Activated CD4-positive, alpha-beta T cell treated with anti-CD3 and anti-CD28 coated beads for 36 hours (primary cell): Measurements from ENCODE around the gene CELF2. TPM values are rescaled to one million over a fixed set of nuclear protein-coding genes. Genes with fewer than 3 reads are reported as not detected.

Source experiments
- ATAC-seq: fragments of 200-7000 bp; cut with Tn5 transposase; one replicate; pipeline ENCODE4 v1.10.0; 2021; ENCODE audit warnings: mild to moderate bottlenecking, moderate library complexity
- CTCF ChIA-PET: fragments of 350-600 bp; sonication (Branson Sonifier 250); formaldehyde crosslinking; loops from one replicate; lab custom pipeline; 2021; ENCODE audit warnings: antibody characterized with exemption; lab: Charles Lee
- POLR2A ChIA-PET: fragments of 350-600 bp; sonication (Branson Sonifier 250); formaldehyde crosslinking; loops from one replicate; lab custom pipeline; 2021; ENCODE audit warnings: antibody characterized with exemption, inconsistent platforms; lab: Charles Lee
- DNase-seq: peaks from one replicate; pipeline ENCODE4 v3.0.0-alpha.2; 2020
- H3K27ac Mint-ChIP-seq: one replicate; pipeline ENCODE4 v1.8.0; 2021; ENCODE audit warnings: mixed read lengths
- H3K27me3 Mint-ChIP-seq: one replicate; pipeline ENCODE4 v1.8.0; 2021; ENCODE audit warnings: mixed read lengths
- H3K36me3 Mint-ChIP-seq: one replicate; pipeline ENCODE4 v1.8.0; 2021; ENCODE audit warnings: low read depth, mixed read lengths
- H3K4me1 Mint-ChIP-seq: one replicate; pipeline ENCODE4 v1.8.0; 2021; ENCODE audit warnings: mixed read lengths
- H3K4me3 Mint-ChIP-seq: one replicate; pipeline ENCODE4 v1.8.0; 2021; ENCODE audit warnings: mild to moderate bottlenecking, moderate library complexity, mixed read lengths
- H3K9me3 Mint-ChIP-seq: one replicate; pipeline ENCODE4 v1.8.0; 2021; ENCODE audit warnings: low read depth, mixed read lengths
- intact Hi-C, 2 experiments: fragments of 100-400 bp; cut with DNase I in 1 of 2; cut with micrococcal nuclease in 1 of 2; formaldehyde crosslinking; loops; one replicate each; pipeline versions ENCODE4 v1.14.2 to v1.15.1; 2022 to 2024; cut with DNase I, micrococcal nuclease
- total RNA-seq, 2 experiments: library from RNA; stranded (reverse); gene quantifications; one replicate each; pipeline ENCODE4 v1.2.3, GENCODE V29; 2021

Gene CELF2
- total RNA-seq, 2 experiments from 2014 or later = 102 to 119 TPM

GRCh38 chr10:11004144-11005077 lies 13.3 kb upstream of the CELF2 start:
- Mint-ChIP-seq H3K27me3 (peaks cover 19% of the 10 kb centered on the region), H3K27ac (no peak overlapping the region), H3K4me3 (no peak overlapping the region), H3K4me1 (peaks cover 13% of the 10 kb centered on the region), H3K9me3 (no peaks in the 10 kb centered on the region), H3K36me3 (no peaks in the 10 kb centered on the region)
- intact Hi-C loops = no loop called here
- ATAC-seq (no peak), DNase-seq (no peak)
- CTCF ChIA-PET = interaction anchor here (0.6 kb wide), 1 partner anchor 159 kb away, joined by 4 read pairs; no protein-coding TSS in a partner anchor
- POLR2A ChIA-PET = interaction anchor here (0.5 kb wide), 1 partner anchor 40 kb away, joined by 3 read pairs; no protein-coding TSS in a partner anchor

DNA sequence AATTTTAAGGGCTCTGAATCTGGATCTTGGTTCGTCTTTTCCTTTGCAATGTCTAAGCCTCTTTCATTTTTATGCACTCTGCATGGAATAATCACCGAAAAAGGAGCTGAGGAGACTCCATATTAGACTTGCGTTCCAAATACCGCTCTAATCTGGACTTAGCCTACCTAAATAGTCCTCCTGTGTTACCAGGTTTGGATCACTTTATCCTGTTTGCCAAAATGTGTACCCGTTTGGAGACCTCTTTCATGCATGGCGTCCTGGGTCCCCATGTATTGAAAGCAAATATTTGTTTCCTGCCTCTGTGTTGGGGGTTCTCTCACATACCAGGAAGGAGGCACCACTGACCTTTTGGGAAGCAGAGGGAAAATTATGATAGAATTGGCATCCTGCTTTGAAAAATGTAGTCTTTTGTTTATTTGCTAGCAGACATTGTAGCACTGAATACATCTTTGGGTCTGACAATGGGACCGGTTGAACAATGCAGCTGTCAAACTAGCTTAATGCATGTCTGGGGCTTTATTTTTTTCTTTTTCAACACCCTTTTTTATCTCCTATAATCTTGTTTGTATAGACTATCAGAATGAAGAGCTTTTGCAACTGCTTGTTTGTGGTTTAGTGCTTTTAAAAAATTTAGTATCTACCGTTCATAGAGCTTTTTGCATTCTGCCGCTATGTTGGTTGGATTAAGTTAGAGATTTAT lies 11.8 kb upstream of the CELF2 start:
- ATAC-seq = no peak
- intact Hi-C loops = no loop called here
- no peaks in the 10 kb centered on the region for H3K36me3 Mint-ChIP-seq
- H3K27me3 Mint-ChIP-seq = peaks cover 27% of the 10 kb centered on the region
- no peaks in the 10 kb centered on the region for H3K9me3 Mint-ChIP-seq
- H3K4me3 Mint-ChIP-seq = no peak overlapping the region
- ChIA-PET CTCF (interaction anchor here (1.2 kb wide), 1 partner anchor 10 kb away, joined by 4 read pairs; no protein-coding TSS in a partner anchor), POLR2A (no interaction called here)
- no peak overlapping the region for H3K27ac Mint-ChIP-seq
- peaks cover 26% of the 10 kb centered on the region for H3K4me1 Mint-ChIP-seq
- no peak for DNase-seq

DNA sequence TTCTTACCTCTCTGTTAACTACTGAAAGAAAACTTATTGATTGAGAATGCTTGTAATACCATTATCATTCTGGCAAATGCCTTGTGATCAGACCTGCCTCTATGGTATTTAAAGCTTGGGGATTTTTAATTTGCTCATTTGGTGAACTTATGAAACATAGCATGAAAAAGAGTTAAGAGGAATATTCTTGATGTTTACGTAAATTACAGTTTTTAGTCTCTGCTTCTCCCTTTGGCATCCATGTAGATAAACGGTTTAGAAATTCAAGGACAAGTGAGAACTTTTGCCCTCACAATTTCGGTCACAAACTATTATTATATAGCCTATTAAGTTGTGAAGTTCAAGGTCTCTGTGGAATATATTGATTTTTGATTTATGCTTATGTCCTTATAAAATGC lies 11.2 kb upstream of the CELF2 start:
- ATAC-seq (no peak), DNase-seq (no peak)
- POLR2A ChIA-PET = no interaction called here
- CTCF ChIA-PET = interaction anchor here (0.6 to 1.2 kb wide), 2 partner anchors 10 to 1796 kb away, joined by 3 to 4 read pairs; no protein-coding TSS in a partner anchor
- H3K9me3 Mint-ChIP-seq = no peaks in the 10 kb centered on the region
- H3K27ac Mint-ChIP-seq = no peak overlapping the region
- peaks cover 31% of the 10 kb centered on the region for H3K27me3 Mint-ChIP-seq
- peaks cover 26% of the 10 kb centered on the region for H3K4me1 Mint-ChIP-seq
- H3K36me3 Mint-ChIP-seq = no peaks in the 10 kb centered on the region
- intact Hi-C loops = no loop called here
- no peak overlapping the region for H3K4me3 Mint-ChIP-seq

- H3K27me3 Mint-ChIP-seq = peaks cover 39% of the 10 kb centered on the region
- no peaks in the 10 kb centered on the region for H3K9me3 Mint-ChIP-seq
- ChIA-PET CTCF (interaction anchor here (0.6 to 0.7 kb wide), 2 partner anchors 9 to 723 kb away, joined by 3 read pairs; no protein-coding TSS in a partner anchor), POLR2A (no interaction called here)
- DNase-seq (no peak), ATAC-seq (no peak)
- peaks cover 32% of the 10 kb centered on the region for H3K4me1 Mint-ChIP-seq
- H3K4me3 Mint-ChIP-seq = no peak overlapping the region
- no peak overlapping the region for H3K27ac Mint-ChIP-seq
- intact Hi-C loops = loop anchor here (2.0 kb wide), 2 partner anchors 29 to 159 kb away; no protein-coding TSS in a partner anchor
- H3K36me3 Mint-ChIP-seq = no peaks in the 10 kb centered on the region
These were observed 10.1 kb upstream of the CELF2 start for GRCh38 chr10:11007476-11008020.

GRCh38 chr10:11009471-11010308 lies 8.0 kb upstream of the CELF2 start:
- peak; percentile 52 for DNase-seq
- no peaks in the 10 kb centered on the region for H3K9me3 Mint-ChIP-seq
- no peaks in the 10 kb centered on the region for H3K36me3 Mint-ChIP-seq
- peak; percentile 77 for ATAC-seq
- POLR2A ChIA-PET = interaction anchor here (0.6 kb wide), 1 partner anchor 14 kb away, joined by 3 read pairs; no protein-coding TSS in a partner anchor
- peaks cover 50% of the 10 kb centered on the region for H3K27me3 Mint-ChIP-seq
- intact Hi-C loops = loop anchor here (2.0 kb wide), 2 partner anchors 31 to 157 kb away; no protein-coding TSS in a partner anchor
- H3K4me1 Mint-ChIP-seq = peaks cover 38% of the 10 kb centered on the region
- no peak overlapping the region for H3K4me3 Mint-ChIP-seq
- H3K27ac Mint-ChIP-seq = peak overlapping the region; percentile 43
- CTCF ChIA-PET = no interaction called here

DNA sequence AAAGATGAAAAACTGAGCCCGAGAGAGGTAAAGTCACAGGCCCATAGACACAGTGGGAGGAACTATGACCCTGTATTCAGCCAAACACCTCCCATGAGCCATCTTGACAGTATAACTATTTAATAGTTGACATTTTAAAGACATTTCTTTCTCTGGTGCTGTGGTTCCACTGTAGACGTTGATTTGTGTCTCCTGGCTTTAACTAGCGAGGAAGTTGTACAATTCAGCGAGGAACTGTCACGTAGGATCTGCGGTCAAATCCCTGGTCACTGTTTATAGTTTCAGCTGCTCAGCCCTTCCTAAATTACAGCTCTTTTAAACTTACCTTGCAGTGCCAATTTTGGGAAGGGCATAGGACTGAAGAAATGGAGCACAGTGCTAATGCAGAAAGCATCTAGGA lies 7.1 kb upstream of the CELF2 start:
- intact Hi-C loops = no loop called here
- Mint-ChIP-seq H3K27me3 (peaks cover 52% of the 10 kb centered on the region), H3K4me1 (peaks cover 38% of the 10 kb centered on the region)

DNA sequence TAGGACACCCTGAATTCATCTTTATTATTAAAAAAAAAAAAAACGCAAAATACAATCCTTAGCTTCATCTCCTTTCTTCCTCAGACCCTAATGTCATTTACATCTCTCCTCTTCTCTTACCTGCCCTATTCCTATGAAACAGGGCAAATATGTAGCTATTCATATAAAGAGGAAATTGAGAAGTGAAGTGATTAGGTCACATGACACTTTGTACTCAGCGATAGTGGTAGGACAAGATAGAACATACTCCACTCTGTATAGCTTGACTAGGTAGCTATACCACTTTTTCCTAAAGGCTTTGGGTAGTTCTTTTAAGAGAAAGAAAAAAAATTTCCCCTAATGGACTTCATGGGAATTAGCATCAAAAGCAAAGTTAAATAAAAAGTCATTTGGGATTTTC lies 6.2 kb upstream of the CELF2 start:
- DNase-seq (no peak), ATAC-seq (no peak)
- H3K4me1 Mint-ChIP-seq = peaks cover 38% of the 10 kb centered on the region
- intact Hi-C loops = no loop called here
- H3K4me3 Mint-ChIP-seq = no peak overlapping the region
- H3K9me3 Mint-ChIP-seq = no peaks in the 10 kb centered on the region
- peaks cover 50% of the 10 kb centered on the region for H3K27me3 Mint-ChIP-seq
- ChIA-PET CTCF (interaction anchor here (0.5 to 0.7 kb wide), 2 partner anchors 34 to 163 kb away, joined by 3 read pairs; no protein-coding TSS in a partner anchor), POLR2A (no interaction called here)
- H3K36me3 Mint-ChIP-seq = no peaks in the 10 kb centered on the region
- no peak overlapping the region for H3K27ac Mint-ChIP-seq

More for the DNA sequence above, 7.1 kb upstream of the CELF2 start:
- CTCF ChIA-PET = no interaction called here
- H3K4me3 Mint-ChIP-seq = no peak overlapping the region
- POLR2A ChIA-PET = no interaction called here
- ATAC-seq = no peak
- H3K36me3 Mint-ChIP-seq = no peaks in the 10 kb centered on the region
- DNase-seq = no peak
- H3K27ac Mint-ChIP-seq = no peak overlapping the region
- H3K9me3 Mint-ChIP-seq = no peaks in the 10 kb centered on the region

GRCh38 chr10:11011984-11012383 lies 5.7 kb upstream of the CELF2 start:
- POLR2A ChIA-PET = no interaction called here

DNA sequence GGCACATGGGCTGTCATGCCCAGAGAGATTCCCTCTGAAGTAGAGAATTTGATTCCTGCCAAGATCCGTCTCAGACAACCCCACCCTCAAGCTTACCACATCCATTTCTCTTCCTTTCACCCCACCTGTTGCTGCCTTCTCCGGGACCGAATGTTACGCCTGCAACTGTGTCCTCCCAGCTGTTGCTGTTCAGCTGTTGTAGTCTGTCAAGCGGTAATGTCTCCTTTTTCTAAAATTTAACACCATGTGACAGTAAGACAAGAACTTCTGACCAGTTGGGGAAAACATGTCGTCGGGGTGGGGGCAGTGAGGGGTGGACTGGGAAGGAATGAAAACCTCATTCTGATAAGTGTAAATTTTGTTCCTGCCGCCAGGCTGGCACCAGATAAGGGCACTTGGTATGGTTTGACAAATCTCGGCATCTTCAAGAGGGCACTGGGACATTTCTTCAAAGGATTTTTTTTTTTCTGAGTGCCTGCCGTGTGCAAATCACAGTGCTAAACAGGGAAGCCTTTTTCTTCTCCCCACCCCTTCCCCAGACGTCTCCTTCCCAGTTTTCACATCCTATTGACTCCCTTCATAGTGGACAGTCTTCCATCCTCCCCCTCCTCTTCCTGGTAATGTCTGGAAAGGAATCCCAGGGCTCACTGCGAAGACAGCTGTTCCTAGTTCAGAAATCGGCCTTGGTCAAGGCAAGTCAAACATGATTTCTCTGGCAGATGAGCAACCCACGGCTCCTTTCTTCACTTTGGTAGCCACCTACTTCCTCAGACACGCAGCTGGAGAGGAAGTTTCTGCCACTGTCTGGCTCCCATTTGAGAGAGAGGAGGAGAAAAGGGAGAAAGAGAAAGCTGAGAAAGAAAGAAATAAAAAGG lies 5.0 kb upstream of the CELF2 start:
- no peak overlapping the region for H3K4me3 Mint-ChIP-seq
- POLR2A ChIA-PET = no interaction called here
- no peaks in the 10 kb centered on the region for H3K36me3 Mint-ChIP-seq
- H3K27ac Mint-ChIP-seq = no peak overlapping the region
- intact Hi-C loops = no loop called here
- peaks cover 43% of the 10 kb centered on the region for H3K4me1 Mint-ChIP-seq
- CTCF ChIA-PET = interaction anchor here (1.0 kb wide), 1 partner anchor 153 kb away, joined by 6 read pairs; no protein-coding TSS in a partner anchor
- H3K9me3 Mint-ChIP-seq = no peaks in the 10 kb centered on the region
- DNase-seq (no peak), ATAC-seq (no peak)
- H3K27me3 Mint-ChIP-seq = peaks cover 60% of the 10 kb centered on the region

More at GRCh38 chr10:11011984-11012383, 5.7 kb upstream of the CELF2 start:
- Mint-ChIP-seq H3K9me3 (no peaks in the 10 kb centered on the region), H3K36me3 (no peaks in the 10 kb centered on the region), H3K4me1 (peaks cover 39% of the 10 kb centered on the region), H3K4me3 (no peak overlapping the region), H3K27me3 (peaks cover 56% of the 10 kb centered on the region), H3K27ac (no peak overlapping the region)
- peak; percentile 25 for ATAC-seq
- CTCF ChIA-PET = interaction anchor here (0.7 to 1.0 kb wide), 2 partner anchors 33 to 154 kb away, joined by 3 to 6 read pairs; no protein-coding TSS in a partner anchor
- DNase-seq = no peak
- intact Hi-C loops = no loop called here

GRCh38 chr10:11013836-11014235 lies 3.8 kb upstream of the CELF2 start:
- Mint-ChIP-seq H3K27me3 (peaks cover 58% of the 10 kb centered on the region), H3K4me3 (no peak overlapping the region), H3K27ac (no peak overlapping the region), H3K9me3 (no peaks in the 10 kb centered on the region), H3K4me1 (peaks cover 38% of the 10 kb centered on the region), H3K36me3 (no peaks in the 10 kb centered on the region)
- DNase-seq (no peak), ATAC-seq (no peak)
- POLR2A ChIA-PET = no interaction called here
- CTCF ChIA-PET = no interaction called here
- intact Hi-C loops = no loop called here
